ENCODE results near the gene DNMT1.

The DNMT1 gene

DNA sequence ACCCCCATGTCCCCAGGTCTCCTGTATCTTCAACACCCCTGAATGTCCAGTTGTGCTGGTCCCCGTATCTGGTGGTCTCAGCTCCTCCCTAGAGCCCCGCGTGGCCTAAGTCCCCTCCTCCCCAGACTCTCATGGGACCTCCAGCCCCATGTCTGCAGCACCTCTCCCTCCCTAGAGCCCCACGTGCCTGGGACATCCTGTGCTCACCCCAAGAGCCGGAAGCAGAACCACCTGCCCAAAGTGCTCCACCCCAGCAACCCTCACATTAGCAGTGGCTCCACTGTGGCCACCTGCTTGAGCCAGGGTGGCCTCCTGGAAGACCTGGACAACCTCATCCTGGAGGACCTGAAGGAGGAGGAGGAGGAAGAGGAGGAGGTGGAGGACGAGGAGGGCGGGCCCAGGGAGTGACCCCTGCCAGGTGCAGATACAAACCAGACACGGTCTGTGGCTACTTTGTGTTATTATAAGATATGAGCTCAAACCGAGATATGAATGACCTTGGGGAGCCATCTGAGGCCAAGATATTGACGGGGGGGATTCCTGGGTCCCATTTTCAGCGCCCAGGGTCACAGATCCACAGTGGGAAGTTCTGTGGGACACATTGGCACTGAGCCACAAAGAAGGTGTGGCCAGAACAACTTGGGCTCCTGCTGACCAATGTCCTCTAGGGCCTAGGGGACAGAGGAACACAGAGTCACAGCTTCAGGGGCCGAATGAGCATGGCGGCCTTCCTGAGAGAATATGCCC, 102.7 kb downstream of the DNMT1 start:
- Histone ChIP-seq H3K4me3 (ENCODE audit: low read depth in 1 of 2, low read length in 2 of 2) (no peak overlapping the region), H3K4me1 (ENCODE audit: control insufficient read depth in 1 of 2, insufficient read depth in 2 of 2, low read length in 2 of 2) (peaks cover 9 to 15% of the 10 kb centered on the region in 2 donors), H3K9me3 (ENCODE audit: control insufficient read depth in 1 of 2, low read length in 2 of 2) (no peaks in the 10 kb centered on the region), H3K27ac (ENCODE audit: low read depth, low read length) (no peak overlapping the region), H3K27me3 (ENCODE audit: control insufficient read depth in 1 of 2, insufficient read depth in 2 of 2, low read length in 2 of 2) (no peaks in the 10 kb centered on the region), H3K9ac (ENCODE audit: low read depth in 1 of 2, low read length in 2 of 2) (no peak overlapping the region), H3K36me3 (ENCODE audit: control insufficient read depth in 1 of 2, insufficient read depth in 2 of 2, low read length in 2 of 2) (peaks cover 10 to 39% of the 10 kb centered on the region in 2 donors)

DNA sequence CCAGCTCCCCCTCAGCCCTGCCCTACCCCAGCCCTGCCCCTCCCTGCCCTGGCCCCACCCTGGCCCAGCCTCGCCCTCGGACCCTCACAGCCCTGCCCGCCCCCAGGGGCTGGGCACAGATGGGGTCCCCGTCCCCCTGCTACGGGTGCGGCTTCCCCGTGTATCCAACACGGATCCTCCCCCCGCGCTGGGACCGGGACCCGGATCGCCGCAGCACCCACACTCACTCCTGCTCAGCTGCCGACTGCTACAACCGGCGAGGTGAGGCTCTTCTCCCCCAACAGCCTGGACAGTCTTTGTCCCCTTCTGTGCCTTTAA, 103.4 kb downstream of the DNMT1 start:
- peaks cover 10 to 39% of the 10 kb centered on the region in 2 donors for H3K36me3 ChIP-seq (ENCODE audit: control insufficient read depth in 1 of 2, insufficient read depth in 2 of 2, low read length in 2 of 2)
- no peak overlapping the region for H3K4me3 ChIP-seq (ENCODE audit: low read depth in 1 of 2, low read length in 2 of 2)
- no peak overlapping the region for H3K27ac ChIP-seq (ENCODE audit: low read depth, low read length)
- H3K9ac ChIP-seq (ENCODE audit: low read depth in 1 of 2, low read length in 2 of 2), result no peak overlapping the region
- no peaks in the 10 kb centered on the region for H3K27me3 ChIP-seq (ENCODE audit: control insufficient read depth in 1 of 2, insufficient read depth in 2 of 2, low read length in 2 of 2)
- no peaks in the 10 kb centered on the region for H3K9me3 ChIP-seq (ENCODE audit: control insufficient read depth in 1 of 2, low read length in 2 of 2)
- peaks cover 9 to 11% of the 10 kb centered on the region in 2 donors for H3K4me1 ChIP-seq (ENCODE audit: control insufficient read depth in 1 of 2, insufficient read depth in 2 of 2, low read length in 2 of 2)

DNA sequence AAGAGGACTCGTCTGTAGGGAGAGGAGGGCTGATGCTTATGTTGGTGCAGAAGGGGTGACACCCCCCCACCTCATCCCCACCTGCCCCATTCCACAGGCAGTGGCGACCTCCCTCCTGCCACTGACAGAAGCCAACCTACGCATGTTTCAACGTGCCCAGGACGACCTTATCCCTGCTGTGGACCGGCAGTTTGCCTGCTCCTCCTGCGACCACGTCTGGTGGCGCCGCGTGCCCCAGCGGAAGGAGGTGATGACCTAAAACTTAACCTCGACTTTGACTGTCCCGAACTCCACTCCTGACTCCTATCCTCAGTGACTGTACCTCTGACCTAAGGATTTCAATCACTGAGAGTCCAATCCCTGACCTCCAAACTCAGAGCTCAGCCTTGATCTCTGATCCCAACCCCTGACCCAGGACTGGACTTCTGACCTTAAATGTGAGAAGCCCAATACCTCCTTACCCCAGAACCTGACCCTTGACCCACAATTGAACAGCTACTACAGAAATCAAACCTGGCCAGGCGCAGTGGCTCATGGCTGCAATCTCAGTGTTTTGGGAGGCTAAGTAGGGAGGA, 104.9 kb downstream of the DNMT1 start:
- H3K27me3 ChIP-seq (ENCODE audit: control insufficient read depth in 1 of 2, insufficient read depth in 2 of 2, low read length in 2 of 2), result no peaks in the 10 kb centered on the region
- H3K36me3 ChIP-seq (ENCODE audit: control insufficient read depth in 1 of 2, insufficient read depth in 2 of 2, low read length in 2 of 2), result peaks cover 10 to 39% of the 10 kb centered on the region in 2 donors
- no peak overlapping the region for H3K27ac ChIP-seq (ENCODE audit: low read depth, low read length)
- no peak overlapping the region for H3K4me3 ChIP-seq (ENCODE audit: low read depth in 1 of 2, low read length in 2 of 2)
- no peak overlapping the region for H3K9ac ChIP-seq (ENCODE audit: low read depth in 1 of 2, low read length in 2 of 2)
- no peaks in the 10 kb centered on the region for H3K9me3 ChIP-seq (ENCODE audit: control insufficient read depth in 1 of 2, low read length in 2 of 2)
- H3K4me1 ChIP-seq (ENCODE audit: control insufficient read depth in 1 of 2, insufficient read depth in 2 of 2, low read length in 2 of 2), result peaks cover 4 to 5% of the 10 kb centered on the region in 2 donors

DNA sequence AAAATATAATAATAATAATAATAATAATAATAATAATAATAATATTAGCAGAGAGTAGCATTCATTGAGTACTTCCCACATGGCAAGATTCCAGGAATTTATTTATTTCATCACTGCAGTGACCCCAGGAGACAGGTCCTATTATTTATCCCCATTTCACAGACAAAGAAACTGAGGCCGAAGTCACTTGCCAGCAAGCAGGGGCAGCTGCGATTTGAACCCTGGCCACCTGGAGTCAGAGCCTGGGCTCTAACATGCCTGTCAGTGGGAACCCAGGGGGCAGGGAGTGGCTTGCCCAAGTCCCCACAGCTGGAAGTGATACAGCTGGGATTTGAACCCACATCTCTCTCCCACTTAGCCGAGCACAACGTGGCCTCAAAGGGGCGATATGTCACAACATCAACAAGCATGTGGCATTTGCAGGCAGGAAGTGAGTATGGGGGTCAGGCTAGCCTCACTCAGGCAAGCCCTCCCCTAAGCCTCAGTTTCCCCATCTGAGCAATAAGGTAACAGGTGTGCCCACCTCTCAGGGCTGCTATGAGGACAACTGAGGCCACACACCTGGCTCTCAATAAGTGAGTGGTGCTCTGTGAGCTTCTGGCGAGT, 105.7 kb downstream of the DNMT1 start:
- Histone ChIP-seq H3K27me3 (ENCODE audit: control insufficient read depth in 1 of 2, insufficient read depth in 2 of 2, low read length in 2 of 2) (no peaks in the 10 kb centered on the region), H3K9me3 (ENCODE audit: control insufficient read depth in 1 of 2, low read length in 2 of 2) (no peaks in the 10 kb centered on the region), H3K27ac (ENCODE audit: low read depth, low read length) (no peak overlapping the region), H3K4me1 (ENCODE audit: control insufficient read depth in 1 of 2, insufficient read depth in 2 of 2, low read length in 2 of 2) (peaks cover 4 to 5% of the 10 kb centered on the region in 2 donors), H3K9ac (ENCODE audit: low read depth in 1 of 2, low read length in 2 of 2) (no peak overlapping the region), H3K4me3 (ENCODE audit: low read depth in 1 of 2, low read length in 2 of 2) (no peak overlapping the region), H3K36me3 (ENCODE audit: control insufficient read depth in 1 of 2, insufficient read depth in 2 of 2, low read length in 2 of 2) (peaks cover 10 to 39% of the 10 kb centered on the region in 2 donors)

DNA sequence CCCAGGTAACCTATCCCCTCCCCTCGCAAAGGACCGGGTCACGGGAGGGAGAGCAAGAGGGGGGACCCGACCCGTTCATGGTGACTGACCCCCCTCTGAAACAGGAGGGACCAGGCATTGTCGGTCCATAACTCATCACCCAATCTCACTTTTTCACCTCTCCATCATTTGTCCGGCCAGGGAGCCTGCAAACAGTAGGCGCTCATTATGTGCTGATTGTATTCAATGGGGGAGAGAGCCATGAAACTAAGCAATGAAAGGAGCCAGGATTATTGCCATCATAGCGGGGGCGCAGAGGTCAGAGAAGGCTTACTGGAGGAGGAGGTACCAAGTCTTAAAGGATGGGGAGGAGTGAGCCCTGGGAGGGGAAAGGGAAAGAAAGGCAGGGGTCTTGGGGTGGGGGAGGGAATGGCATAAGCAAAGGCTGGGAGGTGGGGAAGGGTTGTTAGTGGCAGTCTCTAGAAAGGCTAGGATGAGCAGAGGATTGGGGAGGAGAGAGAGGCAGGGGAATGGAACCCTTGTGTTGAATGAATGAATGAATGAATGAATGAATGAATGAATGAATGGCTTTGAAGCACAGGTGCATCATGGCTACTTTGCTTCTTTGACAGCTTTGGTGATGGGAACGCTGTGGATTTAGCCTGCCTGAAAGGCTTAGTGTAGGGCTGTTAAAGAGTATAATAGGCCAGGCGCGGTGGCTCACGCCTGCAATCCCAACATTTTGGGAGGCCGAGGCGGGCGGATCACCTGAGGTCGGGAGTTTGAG, 107.3 kb downstream of the DNMT1 start:
- Histone ChIP-seq H3K27ac (ENCODE audit: low read depth, low read length) (no peak overlapping the region), H3K27me3 (ENCODE audit: control insufficient read depth in 1 of 2, insufficient read depth in 2 of 2, low read length in 2 of 2) (no peaks in the 10 kb centered on the region), H3K4me3 (ENCODE audit: low read depth in 1 of 2, low read length in 2 of 2) (peak overlapping the region; percentile 75 to 86), H3K9ac (ENCODE audit: low read depth in 1 of 2, low read length in 2 of 2) (peak overlapping the region in 1 of 2 donors; percentile 88), H3K4me1 (ENCODE audit: control insufficient read depth in 1 of 2, insufficient read depth in 2 of 2, low read length in 2 of 2) (peaks cover 4 to 5% of the 10 kb centered on the region in 2 donors), H3K9me3 (ENCODE audit: control insufficient read depth in 1 of 2, low read length in 2 of 2) (no peaks in the 10 kb centered on the region), H3K36me3 (ENCODE audit: control insufficient read depth in 1 of 2, insufficient read depth in 2 of 2, low read length in 2 of 2) (peaks cover 10 to 29% of the 10 kb centered on the region in 2 donors)

DNA sequence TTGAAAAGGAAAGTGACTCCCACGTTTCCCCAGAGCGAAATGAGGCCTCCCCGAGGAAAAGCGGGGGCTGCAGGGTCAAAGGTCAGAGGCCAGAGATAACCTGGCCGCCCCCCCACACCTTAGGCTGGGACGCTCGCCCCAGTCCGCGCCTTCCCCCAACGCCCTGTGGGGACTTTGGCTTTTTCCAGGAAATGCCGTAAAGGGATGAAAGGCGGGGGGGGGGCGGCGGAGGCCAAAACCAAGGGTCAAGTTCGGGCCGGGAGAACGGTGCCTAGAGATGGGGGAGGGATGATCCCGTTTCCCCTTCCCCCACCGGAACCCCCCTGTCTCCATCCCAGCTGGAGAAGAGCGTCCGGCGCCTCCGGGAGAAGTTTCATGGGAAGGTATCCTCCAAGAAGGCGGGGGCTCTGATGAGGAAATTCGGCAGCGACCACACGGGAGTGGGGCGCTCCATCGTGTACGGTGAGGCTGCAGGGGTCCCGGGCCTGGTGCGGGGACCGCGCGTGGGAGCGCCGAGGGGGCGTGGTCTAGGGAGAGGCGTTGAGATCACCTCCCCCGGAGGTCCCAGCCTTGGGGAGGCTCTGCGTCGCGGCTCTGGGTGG, 108.1 kb downstream of the DNMT1 start:
- peaks cover 4 to 5% of the 10 kb centered on the region in 2 donors for H3K4me1 ChIP-seq (ENCODE audit: control insufficient read depth in 1 of 2, insufficient read depth in 2 of 2, low read length in 2 of 2)
- peak overlapping the region; percentile 83 to 88 for H3K9ac ChIP-seq (ENCODE audit: low read depth in 1 of 2, low read length in 2 of 2)
- H3K36me3 ChIP-seq (ENCODE audit: control insufficient read depth in 1 of 2, insufficient read depth in 2 of 2, low read length in 2 of 2), result peaks cover 10 to 23% of the 10 kb centered on the region in 2 donors
- H3K9me3 ChIP-seq (ENCODE audit: control insufficient read depth in 1 of 2, low read length in 2 of 2), result no peaks in the 10 kb centered on the region
- peak overlapping the region; percentile 84 for H3K27ac ChIP-seq (ENCODE audit: low read depth, low read length)
- no peaks in the 10 kb centered on the region for H3K27me3 ChIP-seq (ENCODE audit: control insufficient read depth in 1 of 2, insufficient read depth in 2 of 2, low read length in 2 of 2)
- H3K4me3 ChIP-seq (ENCODE audit: low read depth in 1 of 2, low read length in 2 of 2), result peak overlapping the region; percentile 75 to 86

DNA sequence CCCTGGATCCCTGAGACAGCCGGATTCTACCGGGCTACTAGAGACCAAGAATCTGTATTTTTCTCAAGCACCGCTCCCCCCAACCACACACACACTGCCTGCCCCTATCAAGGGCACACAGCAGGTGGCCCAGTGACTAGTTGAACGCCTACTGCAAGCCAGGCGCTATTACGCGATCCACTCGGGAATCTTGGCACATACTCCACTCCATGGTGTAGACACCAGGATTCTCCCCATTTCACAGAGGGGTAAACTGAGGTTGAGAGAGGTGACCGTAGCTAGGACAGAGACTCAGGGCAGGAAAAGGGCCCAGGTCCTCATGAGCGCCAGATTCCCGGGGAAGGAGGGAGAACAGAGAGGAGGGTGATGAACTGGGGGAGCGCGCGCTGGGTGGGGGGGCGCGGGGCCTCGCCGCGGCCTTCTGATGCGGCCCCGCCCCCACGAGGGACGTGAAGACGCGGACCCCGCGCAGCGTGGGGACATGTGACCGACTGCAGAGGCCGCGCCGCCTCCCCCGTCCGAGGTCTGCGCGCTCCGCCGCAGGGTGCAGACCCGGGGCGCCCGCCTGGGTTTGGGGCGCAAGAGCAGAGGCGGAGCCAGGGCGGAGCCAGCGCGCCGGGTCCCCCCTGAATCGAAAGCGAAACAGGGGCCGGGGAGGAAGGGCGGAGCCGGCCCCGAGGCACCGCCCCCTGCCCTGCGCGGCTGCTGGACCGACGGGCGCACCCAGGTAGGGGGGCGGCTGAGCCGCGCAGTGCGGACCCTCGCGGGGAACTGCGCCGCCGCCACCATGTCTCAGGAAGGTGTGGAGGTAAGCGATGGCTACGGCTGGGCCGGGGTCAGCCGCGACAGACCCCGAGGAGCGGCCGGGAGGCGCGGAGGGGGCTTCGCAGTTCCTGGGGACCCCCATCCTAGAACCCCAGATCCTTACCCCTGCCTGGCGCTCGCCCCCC, 108.8 kb downstream of the DNMT1 start, which contains the start of gene SHFL:
Gene SHFL (plus strand): TSS at position 677 of the 950 bp plus-strand sequence. CDS start 111 bp downstream, at position 788.
- H3K27ac ChIP-seq (ENCODE audit: low read depth, low read length), result peak within 1 kb of the TSS; percentile 84
- H3K4me3 ChIP-seq (ENCODE audit: low read depth in 1 of 2, low read length in 2 of 2), result peak within 1 kb of the TSS; percentile 75 to 86
- H3K36me3 ChIP-seq (ENCODE audit: control insufficient read depth in 1 of 2, insufficient read depth in 2 of 2, low read length in 2 of 2), result peaks cover 8 to 17% of the 10 kb centered on the region in 2 donors

DNA sequence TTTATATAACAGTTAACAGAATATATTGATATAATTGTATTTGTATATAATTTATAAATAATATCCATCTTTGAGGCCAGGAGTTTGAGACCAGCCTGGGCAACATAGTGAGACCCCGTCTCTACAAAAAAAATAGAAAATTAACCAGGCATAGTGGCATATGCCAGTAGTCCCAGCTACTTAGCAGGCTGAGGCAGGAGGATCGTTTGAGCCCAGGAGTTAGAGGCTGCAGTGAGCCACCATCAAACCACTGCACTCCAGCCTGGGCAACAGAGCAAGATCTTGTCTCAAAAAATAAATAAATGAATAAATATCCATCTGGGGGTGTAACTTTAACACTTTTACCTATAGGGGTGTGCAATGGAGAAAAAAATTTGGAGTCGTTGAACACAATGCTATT, 110.0 kb downstream of the DNMT1 start:
- Histone ChIP-seq H3K36me3 (ENCODE audit: control insufficient read depth in 1 of 2, insufficient read depth in 2 of 2, low read length in 2 of 2) (peaks cover 5 to 10% of the 10 kb centered on the region in 2 donors), H3K27ac (ENCODE audit: low read depth, low read length) (no peak overlapping the region), H3K4me1 (ENCODE audit: control insufficient read depth in 1 of 2, insufficient read depth in 2 of 2, low read length in 2 of 2) (peaks cover 4 to 5% of the 10 kb centered on the region in 2 donors), H3K9ac (ENCODE audit: low read depth in 1 of 2, low read length in 2 of 2) (no peak overlapping the region), H3K27me3 (ENCODE audit: control insufficient read depth in 1 of 2, insufficient read depth in 2 of 2, low read length in 2 of 2) (no peaks in the 10 kb centered on the region), H3K4me3 (ENCODE audit: low read depth in 1 of 2, low read length in 2 of 2) (no peak overlapping the region), H3K9me3 (ENCODE audit: control insufficient read depth in 1 of 2, low read length in 2 of 2) (no peaks in the 10 kb centered on the region)

More for the DNA sequence above, 108.8 kb downstream of the DNMT1 start, which contains the start of gene SHFL:
- H3K9me3 ChIP-seq (ENCODE audit: control insufficient read depth in 1 of 2, low read length in 2 of 2), result no peaks in the 10 kb centered on the region
- peaks cover 4 to 5% of the 10 kb centered on the region in 2 donors for H3K4me1 ChIP-seq (ENCODE audit: control insufficient read depth in 1 of 2, insufficient read depth in 2 of 2, low read length in 2 of 2)
- H3K9ac ChIP-seq (ENCODE audit: low read depth in 1 of 2, low read length in 2 of 2), result peak within 1 kb of the TSS; percentile 83 to 88
- H3K27me3 ChIP-seq (ENCODE audit: control insufficient read depth in 1 of 2, insufficient read depth in 2 of 2, low read length in 2 of 2), result no peaks in the 10 kb centered on the region

DNA sequence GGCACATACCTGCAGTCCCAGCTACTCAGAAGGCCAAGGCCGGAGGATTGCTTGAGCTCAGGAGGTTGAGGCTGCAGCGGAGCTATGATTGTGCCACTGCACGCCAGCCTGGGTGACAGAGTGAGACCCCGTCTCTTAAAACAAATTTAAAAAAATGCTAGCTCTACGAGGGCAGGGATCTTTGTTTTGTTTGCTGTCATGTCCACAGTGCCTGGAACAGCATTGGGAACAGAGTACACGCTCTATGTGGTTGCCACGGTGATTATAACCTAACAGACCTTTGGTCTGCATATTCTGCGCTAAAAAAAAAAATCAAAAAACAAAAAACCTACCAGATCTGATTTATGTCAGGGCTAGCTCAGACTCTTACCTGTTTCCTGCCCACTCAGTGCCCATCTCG, 110.8 kb downstream of the DNMT1 start:
- H3K27me3 ChIP-seq (ENCODE audit: control insufficient read depth in 1 of 2, insufficient read depth in 2 of 2, low read length in 2 of 2), result no peaks in the 10 kb centered on the region
- no peak overlapping the region for H3K27ac ChIP-seq (ENCODE audit: low read depth, low read length)
- no peak overlapping the region for H3K9ac ChIP-seq (ENCODE audit: low read depth in 1 of 2, low read length in 2 of 2)
- H3K36me3 ChIP-seq (ENCODE audit: control insufficient read depth in 1 of 2, insufficient read depth in 2 of 2, low read length in 2 of 2), result peaks cover 0 to under 1% of the 10 kb centered on the region in 2 donors
- peaks cover 0 to 3% of the 10 kb centered on the region in 2 donors for H3K9me3 ChIP-seq (ENCODE audit: control insufficient read depth in 1 of 2, low read length in 2 of 2)
- peaks cover 4 to 5% of the 10 kb centered on the region in 2 donors for H3K4me1 ChIP-seq (ENCODE audit: control insufficient read depth in 1 of 2, insufficient read depth in 2 of 2, low read length in 2 of 2)
- no peak overlapping the region for H3K4me3 ChIP-seq (ENCODE audit: low read depth in 1 of 2, low read length in 2 of 2)

Data from duodenal mucosa (tissue), 2 donors.